GM12878 (cell line): ENCODE measurements around the gene MAD1L1. TPM values are rescaled to one million over a fixed set of nuclear protein-coding genes. Genes with fewer than 3 reads are reported as not detected.

Experiments used
- BACH1 ChIP-seq: fragments of 450-650 bp; IDR thresholded peaks from 2 replicates; pipeline ENCODE4 v1.6.1; 2017; ENCODE audit warnings: mild to moderate bottlenecking, borderline replicate concordance
- CBX5 ChIP-seq: sonication (generic); IDR thresholded peaks from 2 replicates; pipeline ENCODE4 v1.6.1; 2016; ENCODE audit warnings: low read depth, moderate library complexity, mild to moderate bottlenecking, inconsistent platforms
- CHD4 ChIP-seq: fragments of 200-600 bp; sonication (generic); IDR thresholded peaks from 2 replicates; pipeline ENCODE4 v1.6.1; 2016; ENCODE audit warnings: mild to moderate bottlenecking
- CREB1 ChIP-seq: IDR thresholded peaks from 2 replicates; pipeline ENCODE4 v1.6.1; 2012; ENCODE audit warnings: low read depth, mild to moderate bottlenecking, inconsistent platforms
- ELK1 ChIP-seq: IDR thresholded peaks from 2 replicates; pipeline ENCODE4 v1.6.1; 2012; ENCODE audit warnings: low read depth, low read length, improper control_type of control experiment
- ESRRA ChIP-seq: IDR thresholded peaks from 2 replicates; pipeline ENCODE4 v1.6.1; 2012; ENCODE audit warnings: mild to moderate bottlenecking, low read length, improper control_type of control experiment
- FOXK2 ChIP-seq: fragments of 450-650 bp; IDR thresholded peaks from 2 replicates; pipeline ENCODE4 v1.6.1; 2017; ENCODE audit warnings: mild to moderate bottlenecking, moderate library complexity
- HDGF ChIP-seq: fragments of 450-650 bp; IDR thresholded peaks from 2 replicates; pipeline ENCODE4 v1.6.1; 2016; ENCODE audit warnings: antibody characterized with exemption
- KDM1A ChIP-seq: fragments of 200-600 bp; sonication (generic); IDR thresholded peaks from 2 replicates; pipeline ENCODE4 v1.6.1; 2016; ENCODE audit warnings: borderline replicate concordance
- MXI1 ChIP-seq: fragments of 150-350 bp; IDR thresholded peaks from 2 replicates; pipeline ENCODE4 v1.6.1; 2011; ENCODE audit warnings: low read depth, mild to moderate bottlenecking, inconsistent platforms, low read length, improper control_type of control experiment
- PAX5 ChIP-seq: IDR thresholded peaks from 2 replicates; pipeline ENCODE4 v1.6.1; 2011; ENCODE audit warnings: low read depth, low read length, borderline replicate concordance
- POU2F2 ChIP-seq: IDR thresholded peaks from 3 replicates; pipeline ENCODE4 v1.6.1; 2011; ENCODE audit warnings: low read depth, mild to moderate bottlenecking, low read length, borderline replicate concordance
- RBBP5 ChIP-seq: fragments of 200-600 bp; sonication (generic); conservative IDR thresholded peaks from 2 replicates; pipeline ENCODE4 v1.6.1; 2016
- SIN3A ChIP-seq: IDR thresholded peaks from 2 replicates; pipeline ENCODE4 v1.6.1; 2012; ENCODE audit warnings: low read depth, low read length, improper control_type of control experiment
- SIX5 ChIP-seq: IDR thresholded peaks from 2 replicates; pipeline ENCODE4 v1.6.1; 2011; ENCODE audit warnings: mild to moderate bottlenecking, low read depth, low read length, moderate library complexity; ENCODE audit not compliant: severe bottlenecking
- SPI1 ChIP-seq: IDR thresholded peaks from 2 replicates; pipeline ENCODE4 v1.6.1; 2011; ENCODE audit warnings: low read depth, mild to moderate bottlenecking, low read length, moderate library complexity, borderline replicate concordance; ENCODE audit not compliant: insufficient read depth
- STAT3 ChIP-seq: IDR thresholded peaks from 2 replicates; pipeline ENCODE4 v1.6.1; 2011; ENCODE audit warnings: low read depth, low read length, improper control_type of control experiment
- SUPT20H ChIP-seq: IDR thresholded peaks from 2 replicates; pipeline ENCODE4 v1.6.1; 2011; ENCODE audit warnings: low read depth, mild to moderate bottlenecking, low read length, moderate library complexity, borderline replicate concordance; ENCODE audit not compliant: control insufficient read depth
- TCF12 ChIP-seq: IDR thresholded peaks from 2 replicates; pipeline ENCODE4 v1.6.1; 2011; ENCODE audit warnings: low read depth, mild to moderate bottlenecking, low read length
- TCF7 ChIP-seq: IDR thresholded peaks from 2 replicates; pipeline ENCODE4 v1.6.1; 2014; ENCODE audit warnings: antibody characterized with exemption, borderline replicate concordance
- WRNIP1 ChIP-seq: IDR thresholded peaks from 2 replicates; pipeline ENCODE4 v1.6.1; 2011; ENCODE audit warnings: low read depth, low read length, improper control_type of control experiment, borderline replicate concordance
- ZNF217 ChIP-seq: fragments of 450-650 bp; IDR thresholded peaks from 2 replicates; pipeline ENCODE4 v1.6.1; 2017; ENCODE audit warnings: antibody characterized with exemption, mild to moderate bottlenecking
- ZNF24 ChIP-seq: fragments of 450-650 bp; IDR thresholded peaks from 2 replicates; pipeline ENCODE4 v1.6.1; 2017; ENCODE audit warnings: antibody characterized with exemption, mild to moderate bottlenecking
- polyA plus RNA-seq, 11 experiments: library from polyadenylated mRNA; depleted of rRNA in 4 of 11; unstranded in 6 of 11; stranded (reverse) in 5 of 11; fragments of >200 nt; fragmentation: Nextera tagmentation in 4 of 11; fragmentation: Illumina TruSeq in 1 of 11; extraction: Ambion mirVana in 4 of 11; extraction: Trizol in 1 of 11; gene quantifications; 1 replicate in 1 of 11; 2 replicates in 10 of 11; pipeline versions ENCODE4 v1.2.1 to v1.2.3, GENCODE V29; 2011 to 2016; ENCODE audit warnings: inconsistent platforms in 2 of 11, missing spikeins in 2 of 11, low read depth in 1 of 11
- total RNA-seq, 4 experiments: library from RNA; depleted of rRNA in 3 of 4; stranded (reverse); fragments of >200 nt in 3 of 4; fragmentation: Illumina TruSeq in 1 of 4; extraction: Trizol in 1 of 4; gene quantifications; 2 replicates each; pipeline versions ENCODE4 v1.2.1 to v1.2.3, GENCODE V29; 2013 to 2021
- TF ChIP-seq, protein P1 (sequence below): IDR thresholded peaks from 2 replicates; pipeline ENCODE4 v1.6.1; 2012; ENCODE audit warnings: low read length, inconsistent platforms
- TF ChIP-seq, protein P2 (sequence below): fragments of 450-650 bp; IDR thresholded peaks from 2 replicates; pipeline ENCODE4 v1.6.1; 2017; ENCODE audit warnings: antibody characterized with exemption, mild to moderate bottlenecking, moderate library complexity

The MAD1L1 gene
- total and polyA plus RNA-seq, 10 of the 15 experiments (the other 5 are each of a cell fraction or from before 2014, with no cell fraction given): 2.2 to 76.8 (median 38.3) TPM

- TF ChIP-seq BACH1 (peak; percentile 82), RBBP5 (no peak), HDGF (no peak; the same call in 1 of the 2 replicates), ZNF217 (no peak; the same call in 1 of the 2 replicates), MXI1 (peak; percentile 43; the same call in 1 of the 2 replicates), ZNF24 (no peak), ESRRA (no peak), WRNIP1 (no peak), KDM1A (no peak), POU2F2 (peak; percentile 53; the same call in 2 of the 3 replicates), ELK1 (no peak), SIN3A (0 out of 2 replicates have a peak, but pooled peaks have one; percentile 73), TCF12 (no peak), CHD4 (no peak), PAX5 (no peak), SPI1 (no peak), CBX5 (no peak), TCF7 (no peak), CREB1 (peak; percentile 74; the same call in 1 of the 2 replicates), SIX5 (peak; percentile 21), STAT3 (no peak), FOXK2 (no peak), SUPT20H (no peak)
- TF ChIP-seq, protein P1, sequence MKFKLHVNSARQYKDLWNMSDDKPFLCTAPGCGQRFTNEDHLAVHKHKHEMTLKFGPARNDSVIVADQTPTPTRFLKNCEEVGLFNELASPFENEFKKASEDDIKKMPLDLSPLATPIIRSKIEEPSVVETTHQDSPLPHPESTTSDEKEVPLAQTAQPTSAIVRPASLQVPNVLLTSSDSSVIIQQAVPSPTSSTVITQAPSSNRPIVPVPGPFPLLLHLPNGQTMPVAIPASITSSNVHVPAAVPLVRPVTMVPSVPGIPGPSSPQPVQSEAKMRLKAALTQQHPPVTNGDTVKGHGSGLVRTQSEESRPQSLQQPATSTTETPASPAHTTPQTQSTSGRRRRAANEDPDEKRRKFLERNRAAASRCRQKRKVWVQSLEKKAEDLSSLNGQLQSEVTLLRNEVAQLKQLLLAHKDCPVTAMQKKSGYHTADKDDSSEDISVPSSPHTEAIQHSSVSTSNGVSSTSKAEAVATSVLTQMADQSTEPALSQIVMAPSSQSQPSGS: no peak; the same call in 1 of the 2 replicates
- TF ChIP-seq, protein P2, sequence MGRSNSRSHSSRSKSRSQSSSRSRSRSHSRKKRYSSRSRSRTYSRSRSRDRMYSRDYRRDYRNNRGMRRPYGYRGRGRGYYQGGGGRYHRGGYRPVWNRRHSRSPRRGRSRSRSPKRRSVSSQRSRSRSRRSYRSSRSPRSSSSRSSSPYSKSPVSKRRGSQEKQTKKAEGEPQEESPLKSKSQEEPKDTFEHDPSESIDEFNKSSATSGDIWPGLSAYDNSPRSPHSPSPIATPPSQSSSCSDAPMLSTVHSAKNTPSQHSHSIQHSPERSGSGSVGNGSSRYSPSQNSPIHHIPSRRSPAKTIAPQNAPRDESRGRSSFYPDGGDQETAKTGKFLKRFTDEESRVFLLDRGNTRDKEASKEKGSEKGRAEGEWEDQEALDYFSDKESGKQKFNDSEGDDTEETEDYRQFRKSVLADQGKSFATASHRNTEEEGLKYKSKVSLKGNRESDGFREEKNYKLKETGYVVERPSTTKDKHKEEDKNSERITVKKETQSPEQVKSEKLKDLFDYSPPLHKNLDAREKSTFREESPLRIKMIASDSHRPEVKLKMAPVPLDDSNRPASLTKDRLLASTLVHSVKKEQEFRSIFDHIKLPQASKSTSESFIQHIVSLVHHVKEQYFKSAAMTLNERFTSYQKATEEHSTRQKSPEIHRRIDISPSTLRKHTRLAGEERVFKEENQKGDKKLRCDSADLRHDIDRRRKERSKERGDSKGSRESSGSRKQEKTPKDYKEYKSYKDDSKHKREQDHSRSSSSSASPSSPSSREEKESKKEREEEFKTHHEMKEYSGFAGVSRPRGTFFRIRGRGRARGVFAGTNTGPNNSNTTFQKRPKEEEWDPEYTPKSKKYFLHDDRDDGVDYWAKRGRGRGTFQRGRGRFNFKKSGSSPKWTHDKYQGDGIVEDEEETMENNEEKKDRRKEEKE: no peak
These were observed at the start of gene MAD1L1 (continued) for GRCh38 chr7:2232766-2233520.
